Endothelial cell of umbilical vein (primary cell): ENCODE data around the gene PPP1R11. TPM values are rescaled to one million over a fixed set of nuclear protein-coding genes. Genes with fewer than 3 reads are reported as not detected.

Experiments
- BruUV-seq: library from RNA; stranded (reverse); fragments of 400-500 nt; replicated peaks from 2 replicates; lab custom pipeline; 2021; lab: Mats Ljungman, UMichigan
- CTCF ChIA-PET: fragments of 300-600, 350-600 bp; sonication (Branson Sonifier 250); formaldehyde crosslinking; loops from one replicate; lab custom pipeline; 2021; ENCODE audit warnings: antibody characterized with exemption, inconsistent platforms; lab: Charles Lee
- POLR2A ChIA-PET: fragments of 300-600, 350-600 bp; sonication (Branson Sonifier 250); formaldehyde crosslinking; loops from one replicate; lab custom pipeline; 2021; ENCODE audit warnings: antibody characterized with exemption, inconsistent platforms; lab: Charles Lee
- DNase-seq: peaks from one replicate; pipeline ENCODE4 v3.0.0-alpha.2; 2011; ENCODE audit warnings: low read depth, low spot score
- FAIRE-seq: peaks from 2 replicates; lab custom pipeline; 2011; peaks lifted over from hg19 to GRCh38; lab: Jason Lieb, UNC
- H2AFZ ChIP-seq: 2 replicates; pipeline ENCODE4 v1.6.0; 2012; ENCODE audit warnings: low read depth, low read length, control low read depth, inconsistent platforms
- H3K27ac ChIP-seq: 2 replicates; pipeline ENCODE4 v1.5.1; 2011; ENCODE audit warnings: low read depth, mild to moderate bottlenecking, control low read depth, low read length, moderate library complexity; ENCODE audit not compliant: insufficient read depth
- H3K27me3 ChIP-seq, 2 experiments: 2 replicates each; pipeline versions ENCODE4 v1.6.0 to v1.6.1; 2011; ENCODE audit warnings: low read length in 2 of 2, mixed read lengths in 1 of 2; ENCODE audit not compliant: control insufficient read depth in 2 of 2, insufficient read depth in 2 of 2
- H3K36me3 ChIP-seq, 2 experiments: 2 replicates in 1 of 2; 3 replicates in 1 of 2; pipeline ENCODE4 v1.5.1; 2011; ENCODE audit warnings: low read length in 2 of 2, mild to moderate bottlenecking in 1 of 2, moderate library complexity in 1 of 2; ENCODE audit not compliant: control insufficient read depth in 2 of 2, insufficient read depth in 2 of 2; ENCODE audit errors: extremely low read depth in 1 of 2
- H3K4me1 ChIP-seq: 3 replicates; pipeline ENCODE4 v1.5.1; 2011; ENCODE audit warnings: mild to moderate bottlenecking, low read length; ENCODE audit not compliant: control insufficient read depth, insufficient read depth; ENCODE audit errors: extremely low read depth
- H3K4me2 ChIP-seq: 2 replicates; pipeline ENCODE4 v1.6.1; 2011; ENCODE audit warnings: low read length, control low read depth, mixed read lengths; ENCODE audit not compliant: insufficient read depth
- H3K4me3 ChIP-seq, 3 experiments: fragments of 200-600 bp in 1 of 3; sonication (generic), shearing (Covaris generic) in 1 of 3; replicated peaks in 1 of 3; 2 replicates each; pipeline ENCODE4 v1.5.1; 2011 to 2016; ENCODE audit warnings: control low read depth in 3 of 3, low read length in 3 of 3, mild to moderate bottlenecking in 2 of 3, inconsistent platforms in 1 of 3, low read depth in 1 of 3, moderate library complexity in 1 of 3; ENCODE audit not compliant: insufficient read depth in 1 of 3
- H3K79me2 ChIP-seq: 2 replicates; pipeline ENCODE4 v1.6.0; 2012; ENCODE audit warnings: low read length, inconsistent platforms; ENCODE audit not compliant: control insufficient read depth, insufficient read depth
- H3K9ac ChIP-seq: replicated peaks from 2 replicates; pipeline ENCODE3; 2011; ENCODE audit warnings: low read length, control low read depth; ENCODE audit not compliant: insufficient read depth; ENCODE audit errors: extremely low read depth
- H3K9me1 ChIP-seq: replicated peaks from 3 replicates; pipeline ENCODE4 v1.6.0; 2011; ENCODE audit warnings: mild to moderate bottlenecking, low read length; ENCODE audit not compliant: control insufficient read depth, insufficient read depth; ENCODE audit errors: extremely low read depth
- H3K9me3 ChIP-seq: replicated peaks from 2 replicates; pipeline ENCODE4 v1.5.1; 2012; ENCODE audit warnings: low read length, inconsistent platforms; ENCODE audit not compliant: control insufficient read depth, insufficient read depth
- H4K20me1 ChIP-seq: replicated peaks from 2 replicates; pipeline ENCODE3; 2011; ENCODE audit warnings: mild to moderate bottlenecking, low read length; ENCODE audit not compliant: control insufficient read depth, insufficient read depth; ENCODE audit errors: extremely low read depth
- CTCF ChIP-seq, 2 donors: IDR thresholded peaks; 1 replicate in 1 of 2; 2 replicates in 1 of 2; pipeline ENCODE4 v1.5.1; 2011; ENCODE audit warnings: low read length in 2 of 2, mild to moderate bottlenecking in 2 of 2, moderate library complexity in 2 of 2, control low read depth in 1 of 2, inconsistent platforms in 1 of 2, low read depth in 1 of 2; ENCODE audit not compliant: insufficient read depth in 1 of 2; ENCODE audit errors: extremely low read depth in 1 of 2
- EZH2 ChIP-seq: IDR thresholded peaks from 2 replicates; pipeline ENCODE4 v1.6.1; 2012; ENCODE audit warnings: borderline replicate concordance, low read depth, mild to moderate bottlenecking, moderate library complexity, low read length, inconsistent platforms; ENCODE audit not compliant: severe bottlenecking
- FOS ChIP-seq: IDR thresholded peaks from 2 replicates; pipeline ENCODE4 v1.6.1; 2011; ENCODE audit warnings: mild to moderate bottlenecking, low read length, moderate library complexity, borderline replicate concordance; ENCODE audit not compliant: insufficient read depth
- GATA2 ChIP-seq: IDR thresholded peaks from 2 replicates; pipeline ENCODE4 v1.7.0; 2011; ENCODE audit warnings: low read depth, mild to moderate bottlenecking, moderate library complexity, mixed read lengths, low read length; ENCODE audit not compliant: insufficient read length, insufficient read depth
- JUN ChIP-seq: IDR thresholded peaks from 2 replicates; pipeline ENCODE4 v1.6.1; 2011; ENCODE audit warnings: borderline replicate concordance, low read depth; ENCODE audit not compliant: insufficient read length, insufficient read depth
- MAX ChIP-seq: IDR thresholded peaks from 2 replicates; pipeline ENCODE4 v1.6.1; 2011; ENCODE audit not compliant: insufficient read depth, insufficient read length
- MYC ChIP-seq: IDR thresholded peaks from one replicate; pipeline ENCODE4 v1.6.1; 2011; ENCODE audit warnings: mild to moderate bottlenecking, low read depth, low read length
- POLR2A ChIP-seq: IDR thresholded peaks from 2 replicates; pipeline ENCODE4 v1.6.1; 2012; ENCODE audit warnings: low read depth, mild to moderate bottlenecking, control low read depth, low read length
- POLR2AphosphoS5 ChIP-seq: IDR thresholded peaks from 2 replicates; pipeline ENCODE4 v1.6.1; 2012; ENCODE audit warnings: low read depth, mild to moderate bottlenecking, control low read depth, low read length, moderate library complexity; ENCODE audit not compliant: insufficient read depth
- dilution Hi-C: fragments of 300-500 bp; cut with MboI; formaldehyde crosslinking; loops from one replicate; pipeline ENCODE4 v1.15.0; 2019; ENCODE audit warnings: low sequenced_read_pairs; ENCODE audit not compliant: extremely low pct_ligation_motif_present
- intact Hi-C: fragments of 100-400 bp; cut with micrococcal nuclease; formaldehyde crosslinking; loops from one replicate; pipeline ENCODE4 v1.10.0; 2022
- polyA plus RNA-seq, 4 experiments: library from polyadenylated mRNA; depleted of rRNA in 3 of 4; stranded (reverse) in 3 of 4; unstranded in 1 of 4; fragments of >200 nt; gene quantifications; 2 replicates each; pipeline versions ENCODE4 v1.2.1 to v1.2.3, GENCODE V29; 2011 to 2012; ENCODE audit warnings: missing spikeins in 1 of 4
- total RNA-seq: library from RNA; stranded (reverse); gene quantifications from 2 replicates; pipeline ENCODE4 v1.2.3, GENCODE V29; 2021

Gene PPP1R11
- total and polyA plus RNA-seq, 2 donors (not counting 3 experiments of a cell fraction or from before 2014, with no cell fraction given): 32.4 to 44.1 TPM

GRCh38 chr6:30044630-30045029 is 22.4 kb upstream of the PPP1R11 start:
- dilution Hi-C loops (no loop called here), intact Hi-C loops (no loop called here)
- Histone ChIP-seq H3K9ac (no peak overlapping the region), H4K20me1 (no peaks in the 10 kb centered on the region), H3K4me1 (no peaks in the 10 kb centered on the region), H2AFZ (no peak overlapping the region), H3K4me3 (no peak overlapping the region), H3K4me2 (no peak overlapping the region), H3K27me3 (no peaks in the 10 kb centered on the region), H3K79me2 (no peaks in the 10 kb centered on the region), H3K36me3 (no peaks in the 10 kb centered on the region), H3K9me1 (no peaks in the 10 kb centered on the region), H3K27ac (no peak overlapping the region), H3K9me3 (no peaks in the 10 kb centered on the region)
- no TSS peak for BruUV-seq
- TF ChIP-seq CTCF (IDR thresholded peaks at IDR 0.05; ENCODE audit: extremely low read depth in 1 of 2, insufficient read depth in 1 of 2, low read depth in 1 of 2, low read length in 2 of 2) (no peak), GATA2 (no peak), EZH2 (no peak), JUN (no peak), POLR2A (no peak), POLR2AphosphoS5 (no peak)
- FAIRE-seq: no peak
- CTCF ChIA-PET: no interaction called here
- POLR2A ChIA-PET: no interaction called here
- no peak for DNase-seq

- Histone ChIP-seq H2AFZ (no peak overlapping the region), H3K9me3 (no peaks in the 10 kb centered on the region), H4K20me1 (no peaks in the 10 kb centered on the region), H3K9me1 (no peaks in the 10 kb centered on the region), H3K27me3 (no peaks in the 10 kb centered on the region), H3K4me1 (no peaks in the 10 kb centered on the region), H3K4me3 (no peak overlapping the region), H3K79me2 (no peaks in the 10 kb centered on the region), H3K27ac (no peak overlapping the region), H3K36me3 (no peaks in the 10 kb centered on the region), H3K9ac (no peak overlapping the region), H3K4me2 (no peak overlapping the region)
- FAIRE-seq (no peak), DNase-seq (no peak)
- ChIA-PET POLR2A (no interaction called here), CTCF (interaction anchor here (1.8 kb wide), 1 partner anchor 85 kb away, joined by 4 read pairs; no protein-coding TSS in a partner anchor)
- BruUV-seq: no TSS peak
- no peak for TF ChIP-seq JUN
- no peak for TF ChIP-seq GATA2
- no peak for TF ChIP-seq EZH2
- TF ChIP-seq MAX: no peak
- TF ChIP-seq FOS: no peak
- no peak for TF ChIP-seq CTCF (IDR thresholded peaks at IDR 0.05; ENCODE audit: extremely low read depth in 1 of 2, insufficient read depth in 1 of 2, low read depth in 1 of 2, low read length in 2 of 2)
- no peak for TF ChIP-seq POLR2A
- TF ChIP-seq MYC: no peak
- no peak for TF ChIP-seq POLR2AphosphoS5
- dilution Hi-C loops (no loop called here), intact Hi-C loops (no loop called here)
Measured at GRCh38 chr6:30047220-30047619, 19.8 kb upstream of the PPP1R11 start.
